HL-60/S4 treated with retinoic acid at 250 ng/mL for 4 days and 3 days (cell line): ENCODE measurements around the gene WDR74.

ENCODE experiments used
- in situ Hi-C: fragments of 300-500 bp; cut with MboI; formaldehyde crosslinking; loops from 2 replicates; pipeline ENCODE4 v1.7.0; 2022; ENCODE audit warnings: low sequenced_read_pairs

Gene WDR74

GRCh38 chr11:62839050-62839945 is at the start of gene WDR74:
Gene WDR74, minus strand, starts transcription at chr11:62839590. Its CDS starts 20 bp downstream, at chr11:62839570.
- in situ Hi-C loops: no loop called here

GRCh38 chr11:62889126-62889483 is 49.7 kb upstream of the WDR74 start:
- in situ Hi-C loops: no loop called here

GRCh38 chr11:62888406-62888805 is 49.0 kb upstream of the WDR74 start:
- in situ Hi-C loops: no loop called here

- in situ Hi-C loops: no loop called here
Observed at GRCh38 chr11:62885137-62885750, 45.9 kb upstream of the WDR74 start.

GRCh38 chr11:62883673-62884072 is 44.3 kb upstream of the WDR74 start:
- in situ Hi-C loops: no loop called here

- in situ Hi-C loops: no loop called here
Observed at GRCh38 chr11:62882788-62883501, 43.6 kb upstream of the WDR74 start.

GRCh38 chr11:62882431-62882749 is 43.0 kb upstream of the WDR74 start:
- in situ Hi-C loops: no loop called here

- in situ Hi-C loops: no loop called here
Observed at GRCh38 chr11:62881579-62882430, 42.4 kb upstream of the WDR74 start.

GRCh38 chr11:62880803-62881578 is 41.6 kb upstream of the WDR74 start, which contains the start of gene SLC3A2:
Gene SLC3A2, plus strand, starts transcription at chr11:62880896. Its CDS starts 128 bp downstream, at chr11:62881024.
- in situ Hi-C loops: no loop called here

- in situ Hi-C loops: no loop called here
Observed at GRCh38 chr11:62880231-62880802, 40.9 kb upstream of the WDR74 start.

- in situ Hi-C loops: no loop called here
Observed at GRCh38 chr11:62879235-62879978, 40.0 kb upstream of the WDR74 start.

- in situ Hi-C loops: no loop called here
Observed at GRCh38 chr11:62876712-62877111, 37.3 kb upstream of the WDR74 start.

GRCh38 chr11:62875698-62876478 is 36.5 kb upstream of the WDR74 start:
- in situ Hi-C loops: no loop called here

- in situ Hi-C loops: loop anchor here (25.0 kb wide), 1 partner anchor 463 kb away; the partner anchor contains the start of gene SCGB1A1
Observed at GRCh38 chr11:62874851-62875250, 35.5 kb upstream of the WDR74 start.

GRCh38 chr11:62865635-62866034 is 26.2 kb upstream of the WDR74 start:
- in situ Hi-C loops: loop anchor here (25.0 kb wide), 1 partner anchor 453 kb away; the partner anchor contains the start of gene SCGB1A1

- in situ Hi-C loops: loop anchor here (25.0 kb wide), 1 partner anchor 452 kb away; the partner anchor contains the start of gene SCGB1A1
Observed at GRCh38 chr11:62863687-62864335, 24.4 kb upstream of the WDR74 start.

GRCh38 chr11:62861564-62862192 is 22.3 kb upstream of the WDR74 start:
- in situ Hi-C loops: loop anchor here (25.0 kb wide), 1 partner anchor 449 kb away; the partner anchor contains the start of gene SCGB1A1
